Esophagus muscularis mucosa (tissue), 4 donors: Measurements from ENCODE around the gene SMIM20. TPM values are rescaled to one million over a fixed set of nuclear protein-coding genes. Genes with fewer than 3 reads are reported as not detected.

Source experiments
- DNase-seq: peaks from one replicate; pipeline ENCODE4 v3.0.0-alpha.2; 2017; ENCODE audit errors: extremely low spot score
- H3K27ac ChIP-seq, 4 donors: fragments of 200-600 bp; sonication (generic); replicated peaks in 1 of 4; 1 replicate in 3 of 4; 2 replicates in 1 of 4; pipeline ENCODE4 v1.5.1; 2016 to 2019; ENCODE audit warnings: mild to moderate bottlenecking in 1 of 4
- H3K27me3 ChIP-seq, 4 donors: fragments of 200-600 bp; sonication (generic); one replicate each; pipeline versions ENCODE4 v1.5.1 to v1.6.0; 2016 to 2019
- H3K36me3 ChIP-seq, 4 donors: fragments of 200-600 bp; sonication (generic); one replicate each; pipeline ENCODE4 v1.5.1; 2016 to 2019
- H3K4me1 ChIP-seq, 4 donors: fragments of 200-600 bp; sonication (generic); one replicate each; pipeline ENCODE4 v1.5.1; 2016 to 2019
- H3K4me3 ChIP-seq, 4 donors: fragments of 200-600 bp; sonication (generic); 1 replicate in 2 of 4; 2 replicates in 2 of 4; pipeline ENCODE4 v1.5.1; 2016 to 2019; ENCODE audit warnings: mild to moderate bottlenecking in 4 of 4, moderate library complexity in 1 of 4
- H3K9me3 ChIP-seq, 4 donors: fragments of 200-600 bp; sonication (generic); 1 replicate in 3 of 4; 2 replicates in 1 of 4; pipeline ENCODE4 v1.5.1; 2016 to 2019
- CTCF ChIP-seq, 3 experiments: fragments of 200-600 bp in 2 of 3; fragments of 450-650 bp in 1 of 3; sonication (generic) in 2 of 3; IDR thresholded peaks; one replicate each; pipeline ENCODE4 v1.5.1; 2017 to 2019; ENCODE audit warnings: antibody characterized with exemption in 3 of 3, mild to moderate bottlenecking in 2 of 3, moderate library complexity in 1 of 3
- EP300 ChIP-seq: sonication (generic); formaldehyde crosslinking; IDR thresholded peaks from one replicate; pipeline ENCODE4 v1.6.1; 2017; ENCODE audit warnings: antibody characterized with exemption
- POLR2A ChIP-seq: fragments of 450-650 bp; IDR thresholded peaks from one replicate; pipeline ENCODE4 v1.6.1; 2017; ENCODE audit warnings: antibody characterized with exemption, moderate library complexity, mild to moderate bottlenecking, low read depth
- POLR2AphosphoS5 ChIP-seq, 2 donors: sonication (generic); formaldehyde crosslinking; IDR thresholded peaks; one replicate each; pipeline ENCODE4 v1.6.1; 2017; ENCODE audit warnings: antibody characterized with exemption in 2 of 2
- WGBS: methylation state at CpG from one replicate; pipeline ENCODE4 v1.1.5; 2018; 5-methylcytosine and 5-hydroxymethylcytosine counted together
- intact Hi-C: fragments of 100-400 bp; cut with DNase I; formaldehyde crosslinking; loops from one replicate; pipeline ENCODE4 v1.15.1; 2023
- total RNA-seq, 4 donors: library from RNA; depleted of rRNA; stranded (reverse); fragments of >200 nt; gene quantifications; one replicate each; pipeline versions ENCODE4 v1.1.0 to v1.2.1, GENCODE V29; 2016

SMIM20 gene
- total RNA-seq, 4 donors from 2014 or later: 24.0 to 33.2 (median 26.9) TPM

- H3K4me3 ChIP-seq: no peak overlapping the region
- peaks cover 0 to 19% (median 0%) of the 10 kb centered on the region in 4 donors for H3K27me3 ChIP-seq
- H3K9me3 ChIP-seq: no peaks in the 10 kb centered on the region
- H3K4me1 ChIP-seq: peaks cover 0 to 10% (median 0%) of the 10 kb centered on the region in 4 donors
- intact Hi-C loops: no loop called here
- H3K36me3 ChIP-seq: no peaks in the 10 kb centered on the region
- 90% methylated on average over 6 of the region's 6 CpGs for WGBS
- no peak overlapping the region for H3K27ac ChIP-seq
- DNase-seq: no peak
- TF ChIP-seq POLR2A: no peak
- TF ChIP-seq POLR2AphosphoS5 (IDR thresholded peaks at IDR 0.05): no peak
- TF ChIP-seq CTCF (IDR thresholded peaks at IDR 0.05): no peak
- no peak for TF ChIP-seq EP300
Measured at GRCh38 chr4:25949173-25949748, 35.2 kb downstream of the SMIM20 start.

GRCh38 chr4:25949994-25950393 lies 36.0 kb downstream of the SMIM20 start:
- peaks cover 0 to 19% (median 0%) of the 10 kb centered on the region in 4 donors for H3K27me3 ChIP-seq
- H3K4me3 ChIP-seq: no peak overlapping the region
- peaks cover 0 to 10% (median 0%) of the 10 kb centered on the region in 4 donors for H3K4me1 ChIP-seq
- TF ChIP-seq POLR2AphosphoS5 (IDR thresholded peaks at IDR 0.05) (no peak), CTCF (IDR thresholded peaks at IDR 0.05) (no peak), EP300 (no peak), POLR2A (no peak)
- intact Hi-C loops: no loop called here
- WGBS: 80% methylated on average over 8 of the region's 8 CpGs
- no peak overlapping the region for H3K27ac ChIP-seq
- H3K36me3 ChIP-seq: no peaks in the 10 kb centered on the region
- no peak for DNase-seq
- H3K9me3 ChIP-seq: no peaks in the 10 kb centered on the region

- no peak overlapping the region for H3K4me3 ChIP-seq
- peaks cover 0 to 10% (median 0%) of the 10 kb centered on the region in 4 donors for H3K4me1 ChIP-seq
- peaks cover 0 to 19% (median 0%) of the 10 kb centered on the region in 4 donors for H3K27me3 ChIP-seq
- H3K27ac ChIP-seq: no peak overlapping the region
- intact Hi-C loops: no loop called here
- no peaks in the 10 kb centered on the region for H3K9me3 ChIP-seq
- WGBS: 74% methylated on average over 10 of the region's 10 CpGs
- DNase-seq: no peak
- H3K36me3 ChIP-seq: no peaks in the 10 kb centered on the region
- TF ChIP-seq EP300 (no peak), POLR2A (no peak), POLR2AphosphoS5 (IDR thresholded peaks at IDR 0.05) (no peak), CTCF (IDR thresholded peaks at IDR 0.05) (no peak)
Measured at GRCh38 chr4:25950461-25951389, 36.7 kb downstream of the SMIM20 start.

GRCh38 chr4:25951390-25951952 lies 37.5 kb downstream of the SMIM20 start:
- Histone ChIP-seq H3K27ac (no peak overlapping the region), H3K9me3 (no peaks in the 10 kb centered on the region), H3K4me3 (no peak overlapping the region), H3K4me1 (peaks cover 0 to 10% (median 0%) of the 10 kb centered on the region in 4 donors), H3K36me3 (no peaks in the 10 kb centered on the region), H3K27me3 (peaks cover 0 to 19% (median 0%) of the 10 kb centered on the region in 4 donors)
- 70% methylated on average over 6 of the region's 6 CpGs for WGBS
- intact Hi-C loops: no loop called here
- DNase-seq: no peak
- no peak for TF ChIP-seq POLR2A
- TF ChIP-seq CTCF (IDR thresholded peaks at IDR 0.05): no peak
- TF ChIP-seq POLR2AphosphoS5 (IDR thresholded peaks at IDR 0.05): no peak
- no peak for TF ChIP-seq EP300
